GM19372 (cell line): ENCODE measurements around the gene KRT73.
"Not testable (repeated sequence)": the region's sequence is repeated elsewhere in the genome, so short reads cannot be mapped to it uniquely, and the experiment has no call there.

Experiments
- ATAC-seq: cut with Tn5 transposase; IDR thresholded peaks from one replicate; pipeline ENCODE4 v1.9.1; 2021; ENCODE audit warnings: mild to moderate bottlenecking, low read depth, moderate library complexity; ENCODE audit not compliant: unreplicated experiment

The KRT73 gene

GRCh38 chr12:52603314-52603713 lies 15.0 kb downstream of the KRT73 start:
- no peak for ATAC-seq

- ATAC-seq = no peak
Observed at GRCh38 chr12:52602552-52602951, 15.8 kb downstream of the KRT73 start.

GRCh38 chr12:52601671-52602070 lies 16.7 kb downstream of the KRT73 start:
- ATAC-seq = no peak

GRCh38 chr12:52600941-52601481 lies 17.3 kb downstream of the KRT73 start, which contains the start of gene KRT72:
Gene KRT72, minus strand, starts transcription at chr12:52601463. Its CDS starts 11 bp downstream, at chr12:52601452.
- ATAC-seq = no peak

GRCh38 chr12:52600475-52600874 lies 17.9 kb downstream of the KRT73 start:
- ATAC-seq = no peak

- no peak for ATAC-seq
Observed at GRCh38 chr12:52600071-52600470, 18.3 kb downstream of the KRT73 start.

- no peak for ATAC-seq
Observed at GRCh38 chr12:52598966-52599365, 19.4 kb downstream of the KRT73 start.

- ATAC-seq = not testable (repeated sequence)
Observed at GRCh38 chr12:52594237-52594636, 24.1 kb downstream of the KRT73 start.

GRCh38 chr12:52591521-52591920 lies 26.8 kb downstream of the KRT73 start:
- no peak for ATAC-seq

- ATAC-seq = no peak
Observed at GRCh38 chr12:52590021-52590420, 28.3 kb downstream of the KRT73 start.

GRCh38 chr12:52587563-52587962 lies 30.8 kb downstream of the KRT73 start:
- ATAC-seq = no peak

GRCh38 chr12:52585946-52586345 lies 32.4 kb downstream of the KRT73 start:
- ATAC-seq = no peak

- ATAC-seq = no peak
Observed at GRCh38 chr12:52585066-52585465, 33.3 kb downstream of the KRT73 start.

GRCh38 chr12:52584156-52584682 lies 34.1 kb downstream of the KRT73 start:
- no peak for ATAC-seq

- no peak for ATAC-seq
Observed at GRCh38 chr12:52582971-52583456, 35.3 kb downstream of the KRT73 start.

GRCh38 chr12:52582486-52582885 lies 35.9 kb downstream of the KRT73 start:
- ATAC-seq = no peak

GRCh38 chr12:52581481-52581880 lies 36.9 kb downstream of the KRT73 start:
- ATAC-seq = no peak

GRCh38 chr12:52581066-52581465 lies 37.3 kb downstream of the KRT73 start:
- ATAC-seq = no peak

- ATAC-seq = no peak
Observed at GRCh38 chr12:52580496-52580895, 37.9 kb downstream of the KRT73 start.

GRCh38 chr12:52579468-52580465 lies 38.6 kb downstream of the KRT73 start:
- no peak for ATAC-seq

GRCh38 chr12:52578469-52578868 lies 39.9 kb downstream of the KRT73 start:
- no peak for ATAC-seq
